Measurements from ENCODE around the gene CHRNA3.

- no peak for TF ChIP-seq EZH2phosphoT487 (IDR thresholded peaks at IDR 0.05; ENCODE audit: low read depth)
- TF ChIP-seq, protein P1, sequence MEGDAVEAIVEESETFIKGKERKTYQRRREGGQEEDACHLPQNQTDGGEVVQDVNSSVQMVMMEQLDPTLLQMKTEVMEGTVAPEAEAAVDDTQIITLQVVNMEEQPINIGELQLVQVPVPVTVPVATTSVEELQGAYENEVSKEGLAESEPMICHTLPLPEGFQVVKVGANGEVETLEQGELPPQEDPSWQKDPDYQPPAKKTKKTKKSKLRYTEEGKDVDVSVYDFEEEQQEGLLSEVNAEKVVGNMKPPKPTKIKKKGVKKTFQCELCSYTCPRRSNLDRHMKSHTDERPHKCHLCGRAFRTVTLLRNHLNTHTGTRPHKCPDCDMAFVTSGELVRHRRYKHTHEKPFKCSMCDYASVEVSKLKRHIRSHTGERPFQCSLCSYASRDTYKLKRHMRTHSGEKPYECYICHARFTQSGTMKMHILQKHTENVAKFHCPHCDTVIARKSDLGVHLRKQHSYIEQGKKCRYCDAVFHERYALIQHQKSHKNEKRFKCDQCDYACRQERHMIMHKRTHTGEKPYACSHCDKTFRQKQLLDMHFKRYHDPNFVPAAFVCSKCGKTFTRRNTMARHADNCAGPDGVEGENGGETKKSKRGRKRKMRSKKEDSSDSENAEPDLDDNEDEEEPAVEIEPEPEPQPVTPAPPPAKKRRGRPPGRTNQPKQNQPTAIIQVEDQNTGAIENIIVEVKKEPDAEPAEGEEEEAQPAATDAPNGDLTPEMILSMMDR (IDR thresholded peaks at IDR 0.05; ENCODE audit: low read depth, low read length) = no peak
Measured at GRCh38 chr15:78623786-78624497, 3.1 kb upstream of the CHRNA3 start.

Data from OCI-LY3 (cell line).